Lower leg skin (tissue), 3 donors: Measurements from ENCODE around the gene SLC35F6.

Experiments used
- CTCF ChIP-seq, 3 donors: fragments of 450-650 bp; IDR thresholded peaks; one replicate each; pipeline ENCODE4 v1.5.1; 2016; ENCODE audit warnings: antibody characterized with exemption in 3 of 3, mild to moderate bottlenecking in 3 of 3, moderate library complexity in 2 of 3
- POLR2A ChIP-seq, 2 donors: fragments of 450-650 bp; IDR thresholded peaks; one replicate each; pipeline ENCODE4 v1.6.1; 2016 to 2017; ENCODE audit warnings: antibody characterized with exemption in 2 of 2, mild to moderate bottlenecking in 1 of 2, moderate library complexity in 1 of 2

DNA sequence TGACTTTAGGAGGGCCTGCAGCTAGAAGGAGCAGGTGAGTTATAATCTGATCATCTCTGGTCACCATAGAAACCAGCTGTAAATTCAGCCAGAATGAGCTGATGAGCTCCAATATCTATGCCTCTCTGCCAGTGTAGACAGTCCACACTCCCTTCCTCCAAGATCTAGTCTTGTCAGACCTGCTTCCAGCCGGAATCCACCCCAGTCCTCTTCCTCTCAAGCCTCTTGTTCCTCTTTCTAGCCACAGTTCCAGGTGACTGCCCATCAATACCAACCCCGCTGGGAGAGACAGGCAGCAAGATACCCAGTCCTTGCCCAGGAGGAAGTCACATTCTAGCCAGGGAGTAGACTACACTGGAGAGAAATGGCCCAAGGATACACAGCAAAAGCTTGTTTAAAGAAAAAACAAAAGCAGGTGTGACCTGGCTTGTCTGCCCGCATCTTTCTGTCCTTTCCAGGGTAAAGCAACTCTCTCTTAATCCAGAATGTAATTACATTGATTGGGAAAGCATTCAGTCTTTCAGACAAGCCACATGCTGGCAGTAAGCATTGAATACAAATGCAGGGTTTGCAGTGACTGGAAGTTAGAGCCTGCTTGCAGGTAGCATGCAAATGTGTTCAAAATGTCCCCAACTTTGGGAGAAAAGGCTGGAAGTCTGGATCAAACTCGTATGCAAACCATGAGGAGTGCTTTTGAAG is 9.0 kb upstream of the SLC35F6 start:
- TF ChIP-seq CTCF (IDR thresholded peaks at IDR 0.05) (no peak), POLR2A (IDR thresholded peaks at IDR 0.05) (no peak)
